K562 (cell line): ENCODE measurements around the gene TIAM1. TPM values are rescaled to one million over a fixed set of nuclear protein-coding genes. Genes with fewer than 3 reads are reported as not detected.

Experiments used
- ATAC-seq: fragments of 200-7000 bp; cut with Tn5 transposase; 3 replicates; pipeline ENCODE4 v1.9.1; 2020; ENCODE audit warnings: moderate library complexity
- BruUV-seq: library from RNA; stranded (reverse); fragments of 400-500 nt; replicated peaks from 2 replicates; lab custom pipeline; 2021; lab: Mats Ljungman, UMichigan
- CTCF ChIA-PET: fragments of 300-600 bp; formaldehyde crosslinking; extraction: SDS; loops from one replicate; lab custom pipeline; 2021; ENCODE audit warnings: low intra/inter-chr PET ratio; lab: Yijun Ruan, JAX
- POLR2A ChIA-PET: fragments of 300-600, 350-650 bp; sonication (Branson Sonifier 250); formaldehyde crosslinking; extraction: SDS; loops from one replicate; lab custom pipeline; 2021; ENCODE audit warnings: antibody characterized with exemption, inconsistent platforms; lab: Yijun Ruan, JAX
- DNase-seq, 4 experiments: peaks; one replicate each; pipeline versions ENCODE4 v3.0.0 to v3.0.0-alpha.2; 2011 to 2018; ENCODE audit warnings: low spot score in 3 of 4, mixed read lengths in 3 of 4; ENCODE audit errors: extremely low read depth in 1 of 4
- FAIRE-seq: peaks from 2 replicates; lab custom pipeline; 2011; peaks lifted over from hg19 to GRCh38; lab: Jason Lieb, UNC
- H2AFZ ChIP-seq: 2 replicates; pipeline ENCODE4 v1.6.0; 2011; ENCODE audit warnings: low read depth, low read length, control low read depth, inconsistent platforms
- H3K27ac ChIP-seq: fragments of 200-600 bp; 3 replicates; pipeline ENCODE4 v1.8.0; 2011; ENCODE audit warnings: low read depth, mild to moderate bottlenecking, control low read depth, inconsistent platforms, low read length, moderate library complexity, mixed read lengths; ENCODE audit errors: extremely low read depth
- H3K27me3 ChIP-seq, 2 experiments: fragments of 300-600 bp in 1 of 2; 2 replicates in 1 of 2; 3 replicates in 1 of 2; pipeline versions ENCODE4 v1.6.0 to v1.8.0; 2011; ENCODE audit warnings: inconsistent platforms in 2 of 2, low read length in 2 of 2, mild to moderate bottlenecking in 1 of 2, mixed read lengths in 1 of 2, moderate library complexity in 1 of 2; ENCODE audit not compliant: control insufficient read depth in 2 of 2, insufficient read depth in 2 of 2
- H3K36me3 ChIP-seq: fragments of 300-600 bp; 3 replicates; pipeline ENCODE4 v1.8.0; 2011; ENCODE audit warnings: mild to moderate bottlenecking, low read length, inconsistent platforms; ENCODE audit not compliant: control insufficient read depth, insufficient read depth
- H3K4me1 ChIP-seq, 2 experiments: fragments of 200-600 bp in 1 of 2; replicated peaks in 1 of 2; 2 replicates in 1 of 2; 3 replicates in 1 of 2; pipeline versions ENCODE4 v1.5.1 to v1.8.0; 2011; ENCODE audit warnings: inconsistent platforms in 2 of 2, low read length in 2 of 2, mild to moderate bottlenecking in 1 of 2, mixed read lengths in 1 of 2, moderate library complexity in 1 of 2; ENCODE audit not compliant: control insufficient read depth in 2 of 2, insufficient read depth in 2 of 2
- H3K4me2 ChIP-seq: 2 replicates; pipeline ENCODE4 v1.6.1; 2011; ENCODE audit warnings: low read length, control low read depth, inconsistent platforms, mixed read lengths; ENCODE audit not compliant: insufficient read depth
- H3K4me3 ChIP-seq: fragments of 200-600 bp; sonication (generic), shearing (Covaris generic); 2 replicates; pipeline ENCODE4 v1.5.1; 2016; ENCODE audit warnings: control low read depth, inconsistent platforms
- H3K79me2 ChIP-seq: fragments of 200-600 bp; 3 replicates; pipeline ENCODE4 v1.8.0; 2011; ENCODE audit warnings: low read length, inconsistent platforms; ENCODE audit not compliant: control insufficient read depth, insufficient read depth
- H3K9ac ChIP-seq, 2 experiments: 2 replicates each; pipeline versions ENCODE4 v1.6.0 to v1.6.1; 2011; ENCODE audit warnings: low read depth in 2 of 2, low read length in 2 of 2, control low read depth in 1 of 2, inconsistent platforms in 1 of 2, mild to moderate bottlenecking in 1 of 2, mixed read lengths in 1 of 2; ENCODE audit not compliant: insufficient read depth in 1 of 2
- H3K9me1 ChIP-seq: one replicate; pipeline ENCODE4 v1.6.0; 2011; ENCODE audit warnings: inconsistent platforms, mild to moderate bottlenecking, low read length, moderate library complexity; ENCODE audit not compliant: control insufficient read depth, insufficient read depth
- H3K9me3 ChIP-seq: replicated peaks from 2 replicates; pipeline ENCODE4 v1.5.1; 2011; ENCODE audit warnings: low read depth, low read length, inconsistent platforms; ENCODE audit not compliant: control insufficient read depth, insufficient read depth
- H4K20me1 ChIP-seq: replicated peaks from 2 replicates; pipeline ENCODE4 v1.6.1; 2011; ENCODE audit warnings: low read length, inconsistent platforms, mixed read lengths; ENCODE audit not compliant: control insufficient read depth, insufficient read depth
- BRCA1 ChIP-seq, 2 experiments: fragments of 450-650 bp in 1 of 2; sonication (generic) in 1 of 2; formaldehyde crosslinking in 1 of 2; IDR thresholded peaks; 2 replicates each; pipeline versions ENCODE4 v1.5.0 to v1.6.1; 2017 to 2020; ENCODE audit warnings: mild to moderate bottlenecking in 1 of 2, missing genetic modification reagents in 1 of 2
- GTF2B ChIP-seq: IDR thresholded peaks from 2 replicates; pipeline ENCODE4 v1.6.1; 2011; ENCODE audit not compliant: insufficient read length; ENCODE audit errors: extremely low read depth
- HDAC8 ChIP-seq: fragments of 450-650 bp; IDR thresholded peaks from 2 replicates; pipeline ENCODE4 v1.6.1; 2016; ENCODE audit warnings: mild to moderate bottlenecking, missing genetic modification characterization, moderate library complexity, missing compliant biosample characterization
- HMGXB4 ChIP-seq: sonication (generic); formaldehyde crosslinking; IDR thresholded peaks from 2 replicates; pipeline ENCODE4 v1.8.1; 2023; ENCODE audit warnings: mild to moderate bottlenecking, missing genetic modification reagents
- JUNB ChIP-seq: fragments of 450-650 bp; formaldehyde crosslinking; conservative IDR thresholded peaks from 2 replicates; pipeline ENCODE4 v1.4.0; 2020; ENCODE audit warnings: mild to moderate bottlenecking
- MECOM ChIP-seq: fragments of 250-450 bp; sonication (Bioruptor Pico); IDR thresholded peaks from 2 replicates; pipeline ENCODE4 v1.8.0; 2022; ENCODE audit warnings: inconsistent platforms
- RBM25 ChIP-seq: fragments of 200-400 bp; formaldehyde crosslinking; IDR thresholded peaks from 2 replicates; pipeline ENCODE4 v1.6.1; 2018; ENCODE audit warnings: low read length, low read depth, moderate library complexity; ENCODE audit not compliant: severe bottlenecking
- RUNX1 ChIP-seq: sonication (generic); IDR thresholded peaks from 2 replicates; pipeline ENCODE4 v1.6.1; 2016; ENCODE audit warnings: antibody characterized with exemption, low read depth
- SAFB2 ChIP-seq: fragments of 200-400 bp; formaldehyde crosslinking; IDR thresholded peaks from 2 replicates; pipeline ENCODE4 v1.6.1; 2018; ENCODE audit warnings: borderline replicate concordance, low read length, low read depth, moderate library complexity; ENCODE audit not compliant: severe bottlenecking
- SNRNP70 ChIP-seq: fragments of 200-400 bp; formaldehyde crosslinking; optimal IDR thresholded peaks from 2 replicates; pipeline ENCODE3; 2017; ENCODE audit warnings: low read depth, low read length
- SUPT5H ChIP-seq: fragments of 450-650 bp; IDR thresholded peaks from 2 replicates; pipeline ENCODE4 v1.6.1; 2016
- TEAD2 ChIP-seq: fragments of 450-650 bp; IDR thresholded peaks from 2 replicates; pipeline ENCODE4 v1.6.1; 2016; ENCODE audit warnings: missing genetic modification characterization, control low read depth, missing compliant biosample characterization
- TRIM25 ChIP-seq: fragments of 450-650 bp; IDR thresholded peaks from 2 replicates; pipeline ENCODE4 v1.7.0; 2016; ENCODE audit warnings: borderline replicate concordance
- WGBS: fragments of 100-300 bp; shearing (Covaris generic); methylation state at CpG from one replicate; pipeline ENCODE4 v1.1.6; 2016; ENCODE audit warnings: low coverage, mixed read lengths; ENCODE audit not compliant: insufficient coverage; ENCODE audit errors: missing lambda C conversion rate; 5-methylcytosine and 5-hydroxymethylcytosine counted together
- in situ Hi-C: fragments of 300-500 bp; cut with MboI; formaldehyde crosslinking; loops from 4 replicates; pipeline ENCODE4 v1.15.0; 2018; ENCODE audit warnings: inconsistent platforms, mixed read lengths
- intact Hi-C: fragments of 100-400 bp; cut with micrococcal nuclease; formaldehyde crosslinking; loops from 2 replicates; pipeline ENCODE4 v1.14.2; 2022
- polyA plus RNA-seq, 8 experiments: library from polyadenylated mRNA; depleted of rRNA in 4 of 8; stranded (reverse) in 5 of 8; unstranded in 3 of 8; fragments of >200 nt; fragmentation: Nextera tagmentation in 2 of 8; fragmentation: Illumina TruSeq in 1 of 8; extraction: Ambion mirVana in 2 of 8; extraction: Trizol in 1 of 8; gene quantifications; 2 replicates each; pipeline versions ENCODE4 v1.2.1 to v1.2.3, GENCODE V29; 2011 to 2014; ENCODE audit warnings: inconsistent platforms in 1 of 8, missing spikeins in 1 of 8
- total RNA-seq, 7 experiments: library from RNA; depleted of rRNA in 6 of 7; stranded (reverse); fragments of >200 nt in 6 of 7; fragmentation: Illumina TruSeq in 2 of 7; extraction: Trizol in 2 of 7; gene quantifications; 2 replicates each; pipeline versions ENCODE4 v1.2.1 to v1.2.3, GENCODE V29; 2011 to 2021; ENCODE audit warnings: low replicate concordance in 1 of 7

Gene TIAM1
- total and polyA plus RNA-seq, 9 of the 15 experiments (the other 6 are each of a cell fraction or from before 2014, with no cell fraction given): 0.11 TPM; not detected in 8

- TF ChIP-seq SAFB2: no peak
- no peak for TF ChIP-seq MECOM (CRISPR knock-in tag)
- no peak for TF ChIP-seq HMGXB4 (CRISPR knock-in tag)
These were observed 44.5 kb downstream of the TIAM1 start (continued) for GRCh38 chr21:31299291-31300147.

- no TSS peak for BruUV-seq
- ChIA-PET POLR2A (no interaction called here), CTCF (no interaction called here)
- Histone ChIP-seq H3K27ac (no peak overlapping the region), H3K9me1 (no peaks in the 10 kb centered on the region), H2AFZ (no peak overlapping the region), H3K27me3 (peaks cover 8 to 24% of the 10 kb centered on the region in 2 experiments; a peak in 3 of 5 replicates), H3K4me3 (no peak overlapping the region), H3K9me3 (no peaks in the 10 kb centered on the region), H3K36me3 (no peaks in the 10 kb centered on the region), H3K4me1 (no peaks in the 10 kb centered on the region), H3K9ac (no peak overlapping the region), H3K4me2 (no peak overlapping the region), H4K20me1 (no peaks in the 10 kb centered on the region; the same call in 1 of the 2 replicates), H3K79me2 (no peaks in the 10 kb centered on the region)
- DNase-seq (no peak), ATAC-seq (no peak), FAIRE-seq (no peak)
- in situ Hi-C loops (no loop called here), intact Hi-C loops (no loop called here)
- WGBS: 2% methylated on average over 6 of the region's 6 CpGs
- TF ChIP-seq GTF2B: no peak
- TF ChIP-seq BRCA1 (IDR thresholded peaks at IDR 0.05): no peak
- no peak for TF ChIP-seq BRCA1 (CRISPR knock-in tag; IDR thresholded peaks at IDR 0.05)
- no peak for TF ChIP-seq TRIM25
- no peak for TF ChIP-seq RBM25
- TF ChIP-seq HDAC8 (tag): no peak
- no peak for TF ChIP-seq SUPT5H
- TF ChIP-seq TEAD2 (tag): no peak
- no peak for TF ChIP-seq JUNB
- TF ChIP-seq SNRNP70: no peak
- TF ChIP-seq RUNX1: no peak
These were observed 45.3 kb downstream of the TIAM1 start for GRCh38 chr21:31298618-31299269.
